Skeletal muscle tissue (tissue), 4 donors: ENCODE measurements around the gene FOXP1. TPM values are rescaled to one million over a fixed set of nuclear protein-coding genes. Genes with fewer than 3 reads are reported as not detected.

Experiments used
- H3K27ac ChIP-seq: one replicate; pipeline ENCODE4 v1.7.0; 2013; ENCODE audit warnings: mild to moderate bottlenecking, low read depth, low read length, inconsistent platforms
- H3K27me3 ChIP-seq, 3 donors: one replicate each; pipeline ENCODE4 v1.7.0; 2013; ENCODE audit warnings: low read length in 3 of 3; ENCODE audit not compliant: control insufficient read depth in 3 of 3, insufficient read depth in 3 of 3
- H3K36me3 ChIP-seq, 3 donors: one replicate each; pipeline ENCODE4 v1.7.0; 2013; ENCODE audit warnings: low read length in 3 of 3; ENCODE audit not compliant: control insufficient read depth in 3 of 3, insufficient read depth in 3 of 3
- H3K4me1 ChIP-seq, 3 donors: one replicate each; pipeline ENCODE4 v1.7.0; 2013; ENCODE audit warnings: low read length in 3 of 3, mild to moderate bottlenecking in 3 of 3; ENCODE audit not compliant: control insufficient read depth in 3 of 3, insufficient read depth in 3 of 3
- H3K4me3 ChIP-seq, 3 donors: one replicate each; pipeline ENCODE4 v1.7.0; 2013; ENCODE audit warnings: low read length in 3 of 3
- H3K9ac ChIP-seq, 3 donors: one replicate each; pipeline ENCODE4 v1.7.0; 2013; ENCODE audit warnings: low read length in 3 of 3, mild to moderate bottlenecking in 3 of 3, moderate library complexity in 2 of 3, low read depth in 1 of 3
- H3K9me3 ChIP-seq, 3 donors: one replicate each; pipeline ENCODE4 v1.7.0; 2013; ENCODE audit warnings: low read length in 3 of 3; ENCODE audit not compliant: control insufficient read depth in 3 of 3
- total RNA-seq: library from RNA; depleted of rRNA; stranded (reverse); fragments of >200 nt; gene quantifications from one replicate; pipeline ENCODE4 v1.2.3, GENCODE V29; 2014
- donor health status: Osteomylitis.

FOXP1 gene
- total RNA-seq, 1 donor from 2014 or later = 36.0 TPM

DNA sequence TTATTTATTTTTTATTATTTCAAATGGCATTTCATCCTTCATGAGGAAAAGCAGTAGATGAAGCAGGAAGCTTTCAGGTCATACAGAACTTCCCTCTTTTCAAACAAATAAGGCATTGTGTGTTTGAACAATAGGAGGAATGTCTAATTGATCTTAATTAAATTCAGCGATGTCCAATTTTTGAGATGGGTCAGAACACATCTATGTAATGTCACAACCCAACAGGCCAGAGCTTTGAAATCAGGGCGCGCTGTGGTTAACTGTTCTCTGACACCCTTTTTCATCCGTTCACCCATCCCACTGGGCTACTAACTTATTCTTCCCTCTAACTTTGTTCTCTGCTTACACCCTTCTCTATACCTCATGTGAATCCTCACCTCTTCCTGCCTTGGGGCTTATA, 510.5 kb downstream of the FOXP1 start:
- no peaks in the 10 kb centered on the region for H3K27me3 ChIP-seq
- H3K4me3 ChIP-seq = no peak overlapping the region
- H3K9me3 ChIP-seq = no peaks in the 10 kb centered on the region
- H3K36me3 ChIP-seq = no peaks in the 10 kb centered on the region
- no peak overlapping the region for H3K9ac ChIP-seq
- no peak overlapping the region for H3K27ac ChIP-seq
- peaks cover 0 to 9% (median 8%) of the 10 kb centered on the region in 3 donors for H3K4me1 ChIP-seq

DNA sequence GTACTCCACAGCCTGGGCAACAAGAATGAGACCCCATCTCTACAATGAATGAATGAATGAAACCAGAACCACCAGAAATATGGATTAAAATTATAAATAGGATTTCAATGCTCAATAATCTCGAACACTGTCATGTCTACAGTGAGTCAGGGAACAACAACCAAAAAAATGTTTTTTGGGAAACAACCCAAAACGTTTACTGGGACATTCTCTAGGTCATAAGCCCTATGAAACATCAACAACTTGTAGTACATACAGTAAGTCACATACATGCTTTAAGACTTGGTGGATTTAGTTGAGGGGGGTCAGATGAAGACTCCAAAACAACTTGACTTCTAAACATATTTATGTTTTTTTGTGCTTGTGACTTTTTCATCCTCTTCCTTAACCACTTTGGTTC, 511.2 kb downstream of the FOXP1 start:
- H3K4me1 ChIP-seq = peaks cover 0 to 9% (median 7%) of the 10 kb centered on the region in 3 donors
- H3K9me3 ChIP-seq = no peaks in the 10 kb centered on the region
- H3K27me3 ChIP-seq = no peaks in the 10 kb centered on the region
- H3K4me3 ChIP-seq = no peak overlapping the region
- H3K36me3 ChIP-seq = no peaks in the 10 kb centered on the region
- no peak overlapping the region for H3K9ac ChIP-seq
- H3K27ac ChIP-seq = no peak overlapping the region

DNA sequence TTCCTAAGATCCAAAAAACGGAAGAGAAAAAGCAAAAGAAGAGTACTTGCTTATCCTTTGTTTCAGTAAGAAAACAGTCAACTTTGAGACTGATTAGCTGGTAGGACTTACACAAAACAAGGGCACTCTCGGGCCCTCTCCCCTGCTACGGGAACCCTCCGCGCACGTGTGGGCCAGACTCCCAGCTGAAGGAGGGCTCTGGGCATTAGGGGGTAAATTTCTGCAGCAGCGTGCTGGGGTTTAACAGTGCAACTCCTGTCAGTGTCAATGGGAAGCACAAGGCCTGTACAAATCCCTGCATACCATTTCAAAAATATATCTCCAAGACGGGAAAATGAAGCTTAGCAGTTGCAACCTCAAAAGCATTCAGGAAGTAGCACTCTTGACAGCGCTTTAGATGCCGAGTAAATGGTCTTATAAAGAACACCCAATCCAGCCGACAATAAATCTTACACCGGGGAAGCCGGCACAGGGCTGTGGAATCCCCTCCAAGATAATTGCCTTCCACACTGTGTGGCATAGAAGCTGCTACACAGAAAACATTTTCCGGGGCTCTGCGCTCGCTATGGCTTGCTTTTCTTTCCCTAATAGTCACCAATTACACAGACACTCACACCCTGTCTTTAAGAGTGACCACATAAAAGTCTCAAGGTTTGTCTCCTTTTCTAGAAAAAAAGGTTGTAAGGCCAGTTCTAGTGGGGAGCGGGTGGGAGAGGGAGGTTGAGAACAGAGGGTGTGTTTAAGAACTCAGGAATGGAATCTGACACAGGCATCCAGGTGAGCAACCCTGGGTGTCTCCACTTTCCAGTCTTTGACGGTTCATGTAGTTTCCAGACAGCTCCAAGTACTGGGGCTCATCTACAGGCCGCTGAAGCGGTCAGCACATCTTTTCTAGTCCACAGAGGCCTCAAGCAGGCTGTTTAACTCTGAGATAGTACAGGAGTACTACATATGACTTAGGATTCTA, 512.7 kb downstream of the FOXP1 start:
- Histone ChIP-seq H3K27ac (no peak overlapping the region), H3K9me3 (no peaks in the 10 kb centered on the region), H3K36me3 (no peaks in the 10 kb centered on the region), H3K9ac (no peak overlapping the region), H3K4me1 (peaks cover 8 to 17% (median 16%) of the 10 kb centered on the region in 3 donors), H3K4me3 (no peak overlapping the region), H3K27me3 (no peaks in the 10 kb centered on the region)

DNA sequence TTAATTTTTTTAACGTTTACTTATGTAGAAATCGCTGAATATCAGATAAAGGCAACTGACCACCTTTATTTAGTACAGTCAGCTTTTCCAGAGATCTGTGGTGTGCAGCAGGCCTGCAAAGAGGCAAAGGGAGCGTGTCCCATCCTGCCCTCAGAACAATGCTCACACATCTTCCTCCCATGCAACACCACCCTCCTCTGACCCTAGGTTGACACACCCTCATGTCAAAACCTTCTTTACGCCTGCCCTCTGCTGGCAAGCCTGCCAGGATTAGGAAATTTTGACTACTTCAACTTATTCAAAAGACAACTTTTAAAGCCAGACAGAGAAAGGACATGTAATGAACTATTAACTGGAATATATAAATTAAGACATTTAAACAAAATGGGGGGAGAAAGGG, 513.7 kb downstream of the FOXP1 start:
- Histone ChIP-seq H3K9me3 (no peaks in the 10 kb centered on the region), H3K36me3 (no peaks in the 10 kb centered on the region), H3K27me3 (no peaks in the 10 kb centered on the region), H3K4me1 (peaks cover 8 to 22% (median 17%) of the 10 kb centered on the region in 3 donors), H3K9ac (no peak overlapping the region), H3K27ac (no peak overlapping the region), H3K4me3 (no peak overlapping the region)

DNA sequence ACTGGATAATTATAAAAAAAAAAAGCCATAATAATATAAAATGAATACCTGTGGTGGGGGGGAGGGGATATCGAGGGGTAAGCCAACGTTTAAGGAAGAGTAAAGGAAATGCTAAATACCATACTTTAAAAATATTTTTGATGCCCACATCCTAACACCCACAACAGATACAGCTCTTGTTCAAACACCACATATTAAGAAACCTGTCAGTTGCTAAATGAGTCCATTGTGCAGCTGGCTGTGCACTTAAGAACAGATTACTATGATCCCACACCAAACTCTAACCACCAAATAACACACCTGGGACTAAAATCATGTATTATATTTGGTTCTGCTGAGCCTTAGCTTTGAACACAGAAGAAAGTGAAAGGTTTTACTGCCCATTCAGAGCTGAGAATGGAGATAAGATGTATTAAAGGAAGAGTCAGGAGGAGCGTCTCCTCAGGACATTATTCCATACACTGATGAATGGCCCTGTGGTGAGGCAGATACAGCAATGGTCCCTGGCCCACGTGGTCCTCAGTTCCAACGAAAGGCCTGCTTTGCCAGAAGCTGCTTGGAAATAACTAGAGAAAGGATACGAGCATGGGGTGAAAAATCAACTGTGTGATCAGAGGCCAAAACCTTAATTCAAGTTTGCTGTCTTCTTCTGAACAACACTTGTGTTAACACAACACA, 515.4 kb downstream of the FOXP1 start:
- Histone ChIP-seq H3K27me3 (no peaks in the 10 kb centered on the region), H3K9me3 (no peaks in the 10 kb centered on the region), H3K4me1 (peaks cover 8 to 26% (median 22%) of the 10 kb centered on the region in 3 donors), H3K9ac (no peak overlapping the region), H3K4me3 (no peak overlapping the region), H3K27ac (no peak overlapping the region), H3K36me3 (no peaks in the 10 kb centered on the region)

DNA sequence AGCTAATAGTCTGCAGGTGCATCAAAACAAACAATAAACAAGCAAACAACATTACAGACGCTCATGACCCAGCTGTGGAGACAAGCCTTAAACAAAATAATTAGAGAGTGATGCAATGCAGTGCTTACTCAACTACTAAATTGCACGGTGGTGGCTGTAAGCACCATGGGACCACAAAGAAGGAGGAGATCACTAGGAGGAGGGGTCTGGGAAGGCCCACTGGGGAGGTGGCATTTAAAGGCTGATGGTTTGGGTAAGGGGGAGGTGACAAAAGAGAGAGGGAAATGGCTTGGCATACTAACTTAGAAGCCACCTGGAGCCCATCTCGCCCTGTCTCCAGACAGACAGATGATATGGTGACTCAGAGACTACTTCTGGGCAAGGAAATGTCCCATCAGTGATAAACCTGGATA, 516.7 kb downstream of the FOXP1 start:
- no peak overlapping the region for H3K9ac ChIP-seq
- H3K4me1 ChIP-seq = peaks cover 11 to 36% (median 27%) of the 10 kb centered on the region in 3 donors
- no peaks in the 10 kb centered on the region for H3K36me3 ChIP-seq
- H3K27ac ChIP-seq = no peak overlapping the region
- no peak overlapping the region for H3K4me3 ChIP-seq
- no peaks in the 10 kb centered on the region for H3K27me3 ChIP-seq
- no peaks in the 10 kb centered on the region for H3K9me3 ChIP-seq

DNA sequence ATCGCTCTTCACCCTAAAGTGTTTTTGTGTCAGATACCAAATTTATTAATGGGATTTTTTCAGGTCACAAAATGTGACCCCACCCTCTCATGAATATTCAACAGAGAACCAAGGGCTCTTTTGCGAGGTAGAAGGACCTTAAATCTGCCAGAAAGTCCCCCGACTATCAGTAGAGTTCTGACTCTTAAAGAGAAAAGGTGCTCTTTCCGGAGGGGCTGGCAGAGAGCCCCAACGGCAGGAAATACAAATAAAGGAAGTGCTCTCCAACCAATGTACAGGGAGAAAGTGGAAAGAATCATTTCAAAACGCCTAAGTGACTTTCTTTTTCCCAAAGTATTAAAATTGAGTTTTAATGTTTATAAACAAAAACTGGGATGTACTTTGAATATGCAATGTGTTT, 517.2 kb downstream of the FOXP1 start:
- no peaks in the 10 kb centered on the region for H3K36me3 ChIP-seq
- H3K27me3 ChIP-seq = no peaks in the 10 kb centered on the region
- no peaks in the 10 kb centered on the region for H3K9me3 ChIP-seq
- peaks cover 13 to 40% (median 29%) of the 10 kb centered on the region in 3 donors for H3K4me1 ChIP-seq
- peak overlapping the region; percentile 97 for H3K27ac ChIP-seq
- peak overlapping the region in 1 of 3 donors; percentile 90 for H3K9ac ChIP-seq
- H3K4me3 ChIP-seq = no peak overlapping the region

DNA sequence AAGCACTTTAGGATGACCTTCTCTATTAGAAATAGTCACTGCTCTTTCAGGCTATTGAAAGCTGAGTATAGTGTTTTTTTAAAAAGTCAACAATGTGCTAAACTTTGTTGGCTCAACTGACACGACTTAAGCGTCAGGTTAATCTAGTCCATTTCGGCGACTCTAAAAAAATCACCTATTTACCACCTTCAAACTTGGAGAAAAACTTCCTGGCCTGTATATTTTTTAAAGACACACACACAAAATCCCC, 517.8 kb downstream of the FOXP1 start:
- H3K27me3 ChIP-seq = no peaks in the 10 kb centered on the region
- H3K9me3 ChIP-seq = no peaks in the 10 kb centered on the region
- H3K9ac ChIP-seq = peak overlapping the region; percentile 87 to 95 (median 90)
- peak overlapping the region; percentile 80 to 90 (median 83) for H3K4me3 ChIP-seq
- peaks cover 13 to 43% (median 29%) of the 10 kb centered on the region in 3 donors for H3K4me1 ChIP-seq
- no peaks in the 10 kb centered on the region for H3K36me3 ChIP-seq
- peak overlapping the region; percentile 97 for H3K27ac ChIP-seq

DNA sequence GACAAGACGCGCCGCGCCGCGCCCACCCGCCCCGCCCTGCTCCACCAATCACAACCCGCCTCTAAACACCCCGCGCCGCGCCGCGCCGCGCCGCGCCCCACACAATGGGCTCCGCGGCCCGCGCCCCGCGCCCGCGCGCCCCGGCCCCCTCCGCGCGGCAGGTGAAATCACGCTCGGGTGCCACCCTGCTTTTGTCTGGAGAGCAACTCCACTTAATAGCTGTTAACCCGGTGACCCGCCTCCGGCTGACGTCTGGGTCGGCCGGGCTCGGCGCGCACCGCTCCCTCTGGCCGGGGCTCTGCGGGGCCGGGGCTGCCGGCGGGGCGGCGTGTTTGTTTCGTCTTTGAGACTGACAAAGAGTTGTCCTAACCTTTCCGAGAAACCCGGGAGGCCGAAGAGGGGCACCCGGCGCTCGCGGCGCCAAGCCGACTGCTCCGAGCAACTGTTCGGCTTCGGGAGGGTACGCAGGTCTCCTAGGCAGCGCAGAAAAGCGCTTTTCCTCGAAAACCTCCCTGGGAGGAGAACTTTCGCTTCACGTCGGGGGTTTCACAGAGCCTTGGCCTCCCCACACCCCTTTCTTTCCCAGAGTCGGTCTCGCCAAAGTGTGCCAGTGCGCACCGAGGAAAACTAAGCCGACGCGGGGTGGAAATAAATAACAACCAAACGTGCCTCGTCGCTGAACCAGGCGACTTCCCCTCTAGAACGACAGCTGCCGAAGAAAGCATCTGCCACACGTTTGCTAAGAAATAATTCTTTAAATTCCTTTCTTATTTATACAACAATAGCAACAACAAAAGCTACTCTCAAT, 518.4 kb downstream of the FOXP1 start:
- H3K36me3 ChIP-seq = no peaks in the 10 kb centered on the region
- peak overlapping the region; percentile 97 for H3K27ac ChIP-seq
- peak overlapping the region; percentile 87 to 95 (median 90) for H3K9ac ChIP-seq
- peaks cover 13 to 42% (median 32%) of the 10 kb centered on the region in 3 donors for H3K4me1 ChIP-seq
- no peaks in the 10 kb centered on the region for H3K9me3 ChIP-seq
- H3K27me3 ChIP-seq = no peaks in the 10 kb centered on the region
- H3K4me3 ChIP-seq = peak overlapping the region; percentile 80 to 90 (median 83)
